ENCODE data around the gene SHROOM2.

The SHROOM2 gene

DNA sequence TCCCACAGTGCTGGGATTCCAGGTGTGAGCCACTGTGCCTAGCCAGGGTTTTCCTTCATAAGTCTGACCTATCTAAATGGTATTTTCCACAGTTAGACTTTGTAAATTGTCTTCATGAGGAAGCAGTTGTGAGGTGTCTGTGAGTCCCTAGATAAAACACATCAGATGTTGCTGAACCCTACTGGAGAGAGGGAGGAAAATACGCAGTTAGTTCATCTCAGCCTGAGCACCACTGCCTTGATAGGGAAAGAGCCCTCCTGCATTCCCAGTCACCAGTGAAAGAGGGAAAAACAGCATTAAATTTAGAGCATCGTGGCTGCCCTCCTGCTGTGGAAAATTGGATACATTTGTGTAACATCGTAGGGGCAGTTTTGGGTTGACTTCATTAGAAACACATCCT, 149.2 kb downstream of the SHROOM2 start:
- H3K36me3 ChIP-seq (ENCODE audit: control insufficient read depth, insufficient read depth, low read length) = no peaks in the 10 kb centered on the region
- H3K4me1 ChIP-seq = no peaks in the 10 kb centered on the region
- H2AFZ ChIP-seq = no peak overlapping the region
- H3K27ac ChIP-seq = no peak overlapping the region
- no peak overlapping the region for H3K9ac ChIP-seq
- no peak overlapping the region for H3K4me2 ChIP-seq (ENCODE audit: low read length)
- H3K79me2 ChIP-seq = no peaks in the 10 kb centered on the region
- no peak for TF ChIP-seq CTCF (IDR thresholded peaks at IDR 0.05)
- no peaks in the 10 kb centered on the region for H3K9me3 ChIP-seq (ENCODE audit: control insufficient read depth, low read length)
- no peaks in the 10 kb centered on the region for H3K27me3 ChIP-seq (ENCODE audit: control insufficient read depth, insufficient read depth, low read length)
- H3K4me3 ChIP-seq (ENCODE audit: low read depth, low read length) = no peak overlapping the region

DNA sequence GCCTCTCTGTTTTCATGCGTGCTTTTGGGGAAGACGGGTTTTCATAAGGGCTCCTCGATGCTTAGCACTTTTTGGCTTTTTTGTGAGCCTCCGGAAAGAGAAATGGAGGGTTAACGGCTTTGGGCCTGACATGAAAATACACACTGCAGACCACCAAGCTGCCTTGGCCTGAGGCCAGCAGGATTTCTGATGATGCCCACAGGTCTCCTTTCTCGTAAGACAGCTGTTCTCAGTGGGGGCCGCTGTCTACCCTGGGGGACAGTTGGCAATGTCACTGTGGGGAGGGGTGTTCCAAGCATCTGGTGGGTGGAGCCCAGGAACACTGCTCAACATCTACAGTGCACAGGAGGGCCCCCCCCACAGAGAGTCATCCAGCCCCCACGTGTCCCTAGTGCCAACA, 151.5 kb downstream of the SHROOM2 start:
- TF ChIP-seq CTCF (IDR thresholded peaks at IDR 0.05) = no peak
- H3K9ac ChIP-seq = no peak overlapping the region

DNA sequence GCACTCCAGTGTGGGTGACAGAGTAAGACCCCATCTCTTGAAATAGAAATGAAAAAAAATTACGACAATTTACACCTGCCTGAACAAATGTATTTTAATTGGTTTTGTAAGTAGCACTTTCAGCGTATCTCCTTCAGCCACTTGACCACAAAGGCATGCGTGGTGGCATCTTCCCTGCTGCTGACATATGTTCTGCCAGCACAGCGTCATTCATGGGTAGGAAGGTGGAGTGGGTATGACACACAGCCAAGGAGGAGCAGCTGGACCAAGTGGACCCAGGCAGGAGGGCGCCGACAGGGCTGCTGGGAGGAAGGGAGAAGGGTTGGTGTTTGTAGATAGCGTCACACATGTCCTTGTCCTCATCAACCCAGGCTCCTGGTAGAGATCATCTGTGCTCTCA, 152.3 kb downstream of the SHROOM2 start:
- Histone ChIP-seq H3K9ac (no peak overlapping the region), H2AFZ (no peak overlapping the region), H3K79me2 (no peaks in the 10 kb centered on the region), H3K4me3 (ENCODE audit: low read depth, low read length) (no peak overlapping the region), H3K27ac (no peak overlapping the region), H3K4me2 (ENCODE audit: low read length) (no peak overlapping the region), H3K36me3 (ENCODE audit: control insufficient read depth, insufficient read depth, low read length) (no peaks in the 10 kb centered on the region), H3K9me3 (ENCODE audit: control insufficient read depth, low read length) (no peaks in the 10 kb centered on the region), H3K27me3 (ENCODE audit: control insufficient read depth, insufficient read depth, low read length) (no peaks in the 10 kb centered on the region), H3K4me1 (no peaks in the 10 kb centered on the region)
- no peak for TF ChIP-seq CTCF (IDR thresholded peaks at IDR 0.05)

More for the DNA sequence above, 151.5 kb downstream of the SHROOM2 start:
- no peaks in the 10 kb centered on the region for H3K27me3 ChIP-seq (ENCODE audit: control insufficient read depth, insufficient read depth, low read length)
- no peaks in the 10 kb centered on the region for H3K79me2 ChIP-seq
- H3K9me3 ChIP-seq (ENCODE audit: control insufficient read depth, low read length) = no peaks in the 10 kb centered on the region
- H3K36me3 ChIP-seq (ENCODE audit: control insufficient read depth, insufficient read depth, low read length) = no peaks in the 10 kb centered on the region
- H3K4me3 ChIP-seq (ENCODE audit: low read depth, low read length) = no peak overlapping the region
- H2AFZ ChIP-seq = no peak overlapping the region
- H3K4me2 ChIP-seq (ENCODE audit: low read length) = no peak overlapping the region
- H3K27ac ChIP-seq = no peak overlapping the region
- no peaks in the 10 kb centered on the region for H3K4me1 ChIP-seq

DNA sequence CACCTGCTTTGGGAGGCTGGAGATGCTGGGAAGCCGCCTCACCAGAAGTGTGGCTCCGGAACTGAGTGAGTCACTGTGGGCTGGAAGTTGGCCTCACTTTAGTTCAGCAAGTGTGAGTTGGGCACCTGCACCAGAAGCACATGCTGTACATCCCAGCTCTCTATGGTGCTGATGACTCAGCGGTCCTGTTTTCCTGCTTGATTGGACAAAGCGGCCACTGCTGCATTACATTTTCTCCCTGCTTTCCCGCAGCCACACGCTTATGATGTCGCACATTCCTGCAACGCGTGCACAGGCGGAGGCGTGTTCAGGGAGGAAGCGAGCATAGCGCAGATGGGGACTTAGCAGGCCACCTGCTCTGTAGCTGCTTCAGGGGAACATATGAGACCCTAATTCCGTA, 154.2 kb downstream of the SHROOM2 start:
- Histone ChIP-seq H3K4me3 (ENCODE audit: low read depth, low read length) (no peak overlapping the region), H2AFZ (no peak overlapping the region), H3K36me3 (ENCODE audit: control insufficient read depth, insufficient read depth, low read length) (no peaks in the 10 kb centered on the region), H3K27ac (no peak overlapping the region), H3K79me2 (no peaks in the 10 kb centered on the region), H3K27me3 (ENCODE audit: control insufficient read depth, insufficient read depth, low read length) (no peaks in the 10 kb centered on the region), H3K4me1 (no peaks in the 10 kb centered on the region), H3K9ac (no peak overlapping the region), H3K9me3 (ENCODE audit: control insufficient read depth, low read length) (no peaks in the 10 kb centered on the region), H3K4me2 (ENCODE audit: low read length) (no peak overlapping the region)
- no peak for TF ChIP-seq CTCF (IDR thresholded peaks at IDR 0.05)

DNA sequence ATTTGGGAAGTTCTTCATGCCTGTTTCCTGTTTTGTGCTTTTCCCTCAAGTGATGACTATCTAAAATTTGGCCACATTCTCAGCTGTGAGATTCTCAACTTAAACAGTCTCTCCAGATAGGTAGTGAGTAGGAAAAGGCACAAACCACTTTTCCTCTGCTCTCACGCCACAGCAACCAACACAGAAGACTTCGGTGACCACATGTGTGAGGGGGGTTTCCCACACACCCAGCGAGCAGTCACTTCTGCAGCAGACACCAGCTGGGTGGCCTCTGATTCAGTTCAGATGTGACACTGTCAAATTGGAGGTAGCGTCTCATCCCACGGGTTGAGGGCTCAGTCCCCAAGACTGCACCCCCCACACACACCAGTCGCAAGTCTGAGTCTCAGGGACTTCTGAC, 155.9 kb downstream of the SHROOM2 start:
- TF ChIP-seq CTCF (IDR thresholded peaks at IDR 0.05) = no peak
- H2AFZ ChIP-seq = no peak overlapping the region
- H3K27me3 ChIP-seq (ENCODE audit: control insufficient read depth, insufficient read depth, low read length) = no peaks in the 10 kb centered on the region
- no peaks in the 10 kb centered on the region for H3K9me3 ChIP-seq (ENCODE audit: control insufficient read depth, low read length)
- no peaks in the 10 kb centered on the region for H3K36me3 ChIP-seq (ENCODE audit: control insufficient read depth, insufficient read depth, low read length)
- H3K4me1 ChIP-seq = no peaks in the 10 kb centered on the region
- H3K4me2 ChIP-seq (ENCODE audit: low read length) = no peak overlapping the region
- no peak overlapping the region for H3K27ac ChIP-seq
- H3K4me3 ChIP-seq (ENCODE audit: low read depth, low read length) = no peak overlapping the region
- H3K79me2 ChIP-seq = no peaks in the 10 kb centered on the region
- H3K9ac ChIP-seq = no peak overlapping the region
